HepG2 (cell line): ENCODE measurements around the gene IDH3G.

Experiments used
- CBX2 ChIP-seq, 2 experiments: fragments of 200-600 bp in 1 of 2; sonication (generic); formaldehyde crosslinking in 1 of 2; IDR thresholded peaks; 2 replicates each; pipeline versions ENCODE4 v1.7.0 to v1.8.1; 2018 to 2022; ENCODE audit warnings: low read depth in 2 of 2, low read length in 1 of 2, mild to moderate bottlenecking in 1 of 2, missing genetic modification reagents in 1 of 2
- MTF1 ChIP-seq: sonication (generic); formaldehyde crosslinking; IDR thresholded peaks from 2 replicates; pipeline ENCODE4 v1.5.0; 2020; ENCODE audit warnings: missing genetic modification reagents
- SMC3 ChIP-seq: IDR thresholded peaks from 2 replicates; pipeline ENCODE4 v1.6.1; 2011; ENCODE audit warnings: low read length, improper control_type of control experiment
- TAF15 ChIP-seq: fragments of 200-400 bp; formaldehyde crosslinking; IDR thresholded peaks from one replicate; pipeline ENCODE4 v1.6.1; 2018; ENCODE audit warnings: mild to moderate bottlenecking, low read depth, low read length; ENCODE audit not compliant: poor library complexity, severe bottlenecking
- TF ChIP-seq, protein P1 (sequence below), 2 experiments: sonication (generic) in 1 of 2; formaldehyde crosslinking in 1 of 2; IDR thresholded peaks; 2 replicates each; pipeline versions ENCODE4 v1.4.0 to v1.6.1; 2018 to 2020; ENCODE audit warnings: missing genetic modification reagents in 2 of 2, borderline replicate concordance in 1 of 2, low read depth in 1 of 2, mild to moderate bottlenecking in 1 of 2, missing biosample characterization in 1 of 2
- TF ChIP-seq, protein P2 (sequence below): sonication (generic); formaldehyde crosslinking; IDR thresholded peaks from 2 replicates; pipeline ENCODE4 v1.4.0; 2020; ENCODE audit warnings: missing genetic modification reagents

DNA sequence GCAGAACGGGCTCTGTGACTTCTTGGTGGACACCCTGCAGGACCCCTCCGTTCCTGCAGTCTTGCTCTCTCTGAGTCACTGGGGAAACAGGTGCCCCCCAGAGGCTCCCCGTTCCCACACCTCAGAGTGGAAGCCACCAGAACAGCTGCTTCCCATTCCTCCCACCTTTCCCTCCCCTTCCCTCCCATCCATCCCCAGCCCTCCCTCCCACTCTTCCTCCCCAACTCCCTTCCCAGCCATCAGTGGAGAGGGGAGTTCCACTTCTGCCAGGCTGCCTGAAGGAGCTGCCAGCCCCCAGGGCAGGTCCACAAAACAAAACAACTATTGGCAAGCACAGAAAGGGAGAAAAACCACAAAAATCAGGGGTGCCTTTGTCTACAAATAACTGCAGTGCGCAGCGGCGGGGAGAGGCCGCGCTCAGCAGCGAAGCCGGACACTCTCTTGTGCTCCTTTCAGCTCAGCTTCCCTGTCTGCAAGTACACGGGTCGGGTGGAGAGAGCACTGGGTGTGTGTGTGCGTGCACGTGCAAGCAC is 8.4 kb upstream of the IDH3G start:
- TF ChIP-seq, protein P1, sequence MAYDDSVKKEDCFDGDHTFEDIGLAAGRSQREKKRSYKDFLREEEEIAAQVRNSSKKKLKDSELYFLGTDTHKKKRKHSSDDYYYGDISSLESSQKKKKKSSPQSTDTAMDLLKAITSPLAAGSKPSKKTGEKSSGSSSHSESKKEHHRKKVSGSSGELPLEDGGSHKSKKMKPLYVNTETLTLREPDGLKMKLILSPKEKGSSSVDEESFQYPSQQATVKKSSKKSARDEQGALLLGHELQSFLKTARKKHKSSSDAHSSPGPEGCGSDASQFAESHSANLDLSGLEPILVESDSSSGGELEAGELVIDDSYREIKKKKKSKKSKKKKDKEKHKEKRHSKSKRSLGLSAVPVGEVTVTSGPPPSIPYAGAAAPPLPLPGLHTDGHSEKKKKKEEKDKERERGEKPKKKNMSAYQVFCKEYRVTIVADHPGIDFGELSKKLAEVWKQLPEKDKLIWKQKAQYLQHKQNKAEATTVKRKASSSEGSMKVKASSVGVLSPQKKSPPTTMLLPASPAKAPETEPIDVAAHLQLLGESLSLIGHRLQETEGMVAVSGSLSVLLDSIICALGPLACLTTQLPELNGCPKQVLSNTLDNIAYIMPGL (CRISPR knock-in tag; IDR thresholded peaks at IDR 0.05; ENCODE audit: borderline replicate concordance in 1 of 2, low read depth in 1 of 2), result no peak
- TF ChIP-seq CBX2 (IDR thresholded peaks at IDR 0.05; ENCODE audit: low read depth, low read length) (no peak), CBX2 (CRISPR knock-in tag; IDR thresholded peaks at IDR 0.05; ENCODE audit: low read depth) (no peak), SMC3 (no peak), MTF1 (no peak), TAF15 (no peak)
- TF ChIP-seq, protein P2, sequence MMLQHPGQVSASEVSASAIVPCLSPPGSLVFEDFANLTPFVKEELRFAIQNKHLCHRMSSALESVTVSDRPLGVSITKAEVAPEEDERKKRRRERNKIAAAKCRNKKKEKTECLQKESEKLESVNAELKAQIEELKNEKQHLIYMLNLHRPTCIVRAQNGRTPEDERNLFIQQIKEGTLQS (CRISPR knock-in tag), result no peak
